ENCODE measurements around the gene CDH23.
A peak's percentile ranks its signal among the peaks of the same experiment; 100 is the strongest.

The CDH23 gene

GRCh38 chr10:71860243-71861029, 463.7 kb downstream of the CDH23 start:
- Histone ChIP-seq H3K27ac (ENCODE audit: low read depth, low read length) (peak overlapping the region; percentile 89), H3K4me1 (ENCODE audit: control insufficient read depth, insufficient read depth, low read length) (peaks cover 14% of the 10 kb centered on the region), H3K9ac (ENCODE audit: low read length) (peak overlapping the region; percentile 72), H3K9me3 (ENCODE audit: control insufficient read depth, insufficient read depth, low read depth, low read length) (no peaks in the 10 kb centered on the region), H3K27me3 (ENCODE audit: control insufficient read depth, insufficient read depth, low read length) (no peaks in the 10 kb centered on the region), H3K36me3 (ENCODE audit: control insufficient read depth, insufficient read depth, low read length) (no peaks in the 10 kb centered on the region), H3K4me3 (ENCODE audit: low read depth, low read length) (no peak overlapping the region)

DNA sequence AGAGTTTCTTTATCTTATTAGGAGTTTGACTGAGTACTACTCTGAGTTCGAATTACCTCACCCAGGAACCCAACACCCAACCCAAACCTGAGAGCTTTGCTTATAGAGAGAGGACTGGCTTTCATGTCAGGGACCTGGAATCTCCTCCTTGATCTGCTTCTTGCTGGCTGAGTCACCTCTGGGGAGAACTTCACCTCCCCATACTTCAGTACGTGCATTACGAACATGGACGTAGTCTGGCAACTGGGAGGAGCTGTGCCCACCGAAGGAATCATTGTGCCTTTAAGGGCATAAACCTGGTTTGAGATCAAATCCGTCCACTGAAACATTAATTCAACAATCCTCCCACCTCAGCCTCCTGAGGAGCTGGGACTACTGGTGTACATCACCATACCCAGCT, 466.5 kb downstream of the CDH23 start:
- H3K4me1 ChIP-seq (ENCODE audit: control insufficient read depth, insufficient read depth, low read length) = peaks cover 14% of the 10 kb centered on the region
- no peak overlapping the region for H3K4me3 ChIP-seq (ENCODE audit: low read depth, low read length)
- no peak overlapping the region for H3K27ac ChIP-seq (ENCODE audit: low read depth, low read length)
- no peaks in the 10 kb centered on the region for H3K36me3 ChIP-seq (ENCODE audit: control insufficient read depth, insufficient read depth, low read length)
- H3K27me3 ChIP-seq (ENCODE audit: control insufficient read depth, insufficient read depth, low read length) = no peaks in the 10 kb centered on the region
- no peaks in the 10 kb centered on the region for H3K9me3 ChIP-seq (ENCODE audit: control insufficient read depth, insufficient read depth, low read depth, low read length)
- no peak overlapping the region for H3K9ac ChIP-seq (ENCODE audit: low read length)

- Histone ChIP-seq H3K27ac (ENCODE audit: low read depth, low read length) (no peak overlapping the region), H3K27me3 (ENCODE audit: control insufficient read depth, insufficient read depth, low read length) (no peaks in the 10 kb centered on the region), H3K4me1 (ENCODE audit: control insufficient read depth, insufficient read depth, low read length) (peaks cover 12% of the 10 kb centered on the region), H3K4me3 (ENCODE audit: low read depth, low read length) (no peak overlapping the region), H3K36me3 (ENCODE audit: control insufficient read depth, insufficient read depth, low read length) (no peaks in the 10 kb centered on the region), H3K9ac (ENCODE audit: low read length) (no peak overlapping the region), H3K9me3 (ENCODE audit: control insufficient read depth, insufficient read depth, low read depth, low read length) (no peaks in the 10 kb centered on the region)
Measured at GRCh38 chr10:71864911-71865361, 468.2 kb downstream of the CDH23 start.
